ENCODE data around the gene FES.
"Not testable (repeated sequence)": the region's sequence is repeated elsewhere in the genome, so short reads cannot be mapped to it uniquely, and the experiment has no call there.

Gene FES

GRCh38 chr15:90883976-90884718, at the start of gene FES:
Gene FES (plus strand): TSS chr15:90884504. CDS start chr15:90885046, 542 bp downstream.
- peak; percentile 60 for DNase-seq

- DNase-seq: no peak
These were observed 49.7 kb upstream of the FES start for GRCh38 chr15:90834626-90835025.

- peak; percentile 57 for DNase-seq
These were observed 47.9 kb upstream of the FES start for GRCh38 chr15:90836296-90836871.

- DNase-seq: no peak
These were observed 47.2 kb upstream of the FES start for GRCh38 chr15:90837094-90837493.

GRCh38 chr15:90838139-90838538, 46.2 kb upstream of the FES start:
- no peak for DNase-seq

- no peak for DNase-seq
These were observed 45.8 kb upstream of the FES start for GRCh38 chr15:90838544-90838943.

- DNase-seq: no peak
These were observed 44.9 kb upstream of the FES start for GRCh38 chr15:90839187-90840071.

- DNase-seq: no peak
These were observed 44.0 kb upstream of the FES start for GRCh38 chr15:90840157-90840855.

- DNase-seq: no peak
These were observed 43.4 kb upstream of the FES start for GRCh38 chr15:90840954-90841353.

- no peak for DNase-seq
These were observed 39.6 kb upstream of the FES start for GRCh38 chr15:90844696-90845095.

- DNase-seq: peak; percentile 86
These were observed 38.9 kb upstream of the FES start for GRCh38 chr15:90845201-90845949.

- not testable (repeated sequence) for DNase-seq
These were observed 34.9 kb upstream of the FES start for GRCh38 chr15:90849424-90849823.

- DNase-seq: no peak
These were observed 33.2 kb upstream of the FES start for GRCh38 chr15:90851114-90851513.

- DNase-seq: no peak
These were observed 32.4 kb upstream of the FES start for GRCh38 chr15:90851940-90852339.

- DNase-seq: no peak
These were observed 29.2 kb upstream of the FES start for GRCh38 chr15:90855139-90855538.

- no peak for DNase-seq
These were observed 27.0 kb upstream of the FES start for GRCh38 chr15:90857337-90857736.

GRCh38 chr15:90857883-90858443, 26.3 kb upstream of the FES start:
- no peak for DNase-seq

GRCh38 chr15:90859234-90860131, 24.8 kb upstream of the FES start:
- no peak for DNase-seq

- DNase-seq: no peak
These were observed 23.9 kb upstream of the FES start for GRCh38 chr15:90860450-90860849.

- no peak for DNase-seq
These were observed 23.2 kb upstream of the FES start for GRCh38 chr15:90860942-90861675.
